Measurements from ENCODE around the gene PDSS2. TPM values are rescaled to one million over a fixed set of nuclear protein-coding genes. Genes with fewer than 3 reads are reported as not detected.

The PDSS2 gene
- total RNA-seq, 1 donor = 12.3 TPM

DNA sequence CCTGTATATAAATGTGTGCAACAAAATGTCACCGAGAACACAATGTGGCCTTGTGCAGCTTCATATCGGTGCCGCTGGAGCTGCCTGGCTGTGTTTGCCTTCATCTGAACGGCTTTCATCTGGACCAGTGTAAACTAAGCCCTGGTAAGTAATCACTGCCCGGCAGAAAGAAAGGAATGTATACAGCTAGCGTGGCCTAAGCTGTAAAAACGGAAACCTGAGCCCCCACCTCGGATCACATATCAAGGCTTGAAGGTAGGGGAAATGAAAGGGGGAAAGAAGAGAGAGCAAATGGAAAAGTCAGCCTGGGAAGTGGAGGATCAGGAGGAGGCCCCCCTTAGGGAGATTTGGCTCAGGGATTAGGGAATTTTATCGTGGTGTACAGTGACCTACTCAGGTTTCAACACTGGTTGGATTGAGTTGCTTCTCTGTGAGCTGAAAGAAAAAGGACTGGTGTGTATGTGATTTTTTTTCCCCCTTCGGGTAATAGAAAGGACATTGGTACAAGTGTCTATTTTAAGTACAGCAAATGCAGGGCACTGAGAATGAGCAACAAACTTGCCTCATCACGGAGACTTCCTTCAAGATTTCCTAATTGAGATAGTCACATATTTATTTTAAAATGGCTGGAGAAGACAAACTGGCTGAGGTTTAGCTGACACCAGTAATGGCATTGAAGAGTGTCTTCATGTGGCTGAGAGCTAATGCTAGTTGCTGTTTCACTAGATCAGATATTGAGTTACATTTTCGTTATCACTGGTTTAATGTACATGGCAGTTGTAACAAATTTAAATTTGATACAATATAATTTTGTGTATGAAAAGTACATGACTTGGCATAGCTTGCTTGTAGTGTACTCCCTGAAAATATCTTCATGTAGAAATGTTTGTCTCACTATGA, 34.0 kb upstream of the PDSS2 start:
- Histone ChIP-seq H3K4me2 (ENCODE audit: insufficient read depth, low read length) (peak overlapping the region; percentile 80), H3K79me2 (ENCODE audit: insufficient read depth, low read length) (no peaks in the 10 kb centered on the region), H3K27ac (ENCODE audit: low read depth, low read length) (no peak overlapping the region), H3K9me3 (ENCODE audit: low read depth, low read length) (no peaks in the 10 kb centered on the region), H2AFZ (ENCODE audit: low read length) (peak overlapping the region; percentile 33), H4K20me1 (ENCODE audit: insufficient read depth, low read length) (peaks cover 7% of the 10 kb centered on the region), H3K36me3 (ENCODE audit: insufficient read depth, low read length) (no peaks in the 10 kb centered on the region), H3K4me1 (ENCODE audit: insufficient read depth, low read length) (peaks cover 42% of the 10 kb centered on the region), H3K27me3 (ENCODE audit: insufficient read depth, low read length) (peaks cover 38% of the 10 kb centered on the region), H3K4me3 (ENCODE audit: insufficient read depth, low read length) (peak overlapping the region; percentile 8)
- no peak for DNase-seq (ENCODE audit: insufficient read length, low spot score, missing footprints)
- TF ChIP-seq, protein P1, sequence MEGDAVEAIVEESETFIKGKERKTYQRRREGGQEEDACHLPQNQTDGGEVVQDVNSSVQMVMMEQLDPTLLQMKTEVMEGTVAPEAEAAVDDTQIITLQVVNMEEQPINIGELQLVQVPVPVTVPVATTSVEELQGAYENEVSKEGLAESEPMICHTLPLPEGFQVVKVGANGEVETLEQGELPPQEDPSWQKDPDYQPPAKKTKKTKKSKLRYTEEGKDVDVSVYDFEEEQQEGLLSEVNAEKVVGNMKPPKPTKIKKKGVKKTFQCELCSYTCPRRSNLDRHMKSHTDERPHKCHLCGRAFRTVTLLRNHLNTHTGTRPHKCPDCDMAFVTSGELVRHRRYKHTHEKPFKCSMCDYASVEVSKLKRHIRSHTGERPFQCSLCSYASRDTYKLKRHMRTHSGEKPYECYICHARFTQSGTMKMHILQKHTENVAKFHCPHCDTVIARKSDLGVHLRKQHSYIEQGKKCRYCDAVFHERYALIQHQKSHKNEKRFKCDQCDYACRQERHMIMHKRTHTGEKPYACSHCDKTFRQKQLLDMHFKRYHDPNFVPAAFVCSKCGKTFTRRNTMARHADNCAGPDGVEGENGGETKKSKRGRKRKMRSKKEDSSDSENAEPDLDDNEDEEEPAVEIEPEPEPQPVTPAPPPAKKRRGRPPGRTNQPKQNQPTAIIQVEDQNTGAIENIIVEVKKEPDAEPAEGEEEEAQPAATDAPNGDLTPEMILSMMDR (IDR thresholded peaks at IDR 0.05; ENCODE audit: extremely low read depth, low read depth, low read length) = no peak

DNA sequence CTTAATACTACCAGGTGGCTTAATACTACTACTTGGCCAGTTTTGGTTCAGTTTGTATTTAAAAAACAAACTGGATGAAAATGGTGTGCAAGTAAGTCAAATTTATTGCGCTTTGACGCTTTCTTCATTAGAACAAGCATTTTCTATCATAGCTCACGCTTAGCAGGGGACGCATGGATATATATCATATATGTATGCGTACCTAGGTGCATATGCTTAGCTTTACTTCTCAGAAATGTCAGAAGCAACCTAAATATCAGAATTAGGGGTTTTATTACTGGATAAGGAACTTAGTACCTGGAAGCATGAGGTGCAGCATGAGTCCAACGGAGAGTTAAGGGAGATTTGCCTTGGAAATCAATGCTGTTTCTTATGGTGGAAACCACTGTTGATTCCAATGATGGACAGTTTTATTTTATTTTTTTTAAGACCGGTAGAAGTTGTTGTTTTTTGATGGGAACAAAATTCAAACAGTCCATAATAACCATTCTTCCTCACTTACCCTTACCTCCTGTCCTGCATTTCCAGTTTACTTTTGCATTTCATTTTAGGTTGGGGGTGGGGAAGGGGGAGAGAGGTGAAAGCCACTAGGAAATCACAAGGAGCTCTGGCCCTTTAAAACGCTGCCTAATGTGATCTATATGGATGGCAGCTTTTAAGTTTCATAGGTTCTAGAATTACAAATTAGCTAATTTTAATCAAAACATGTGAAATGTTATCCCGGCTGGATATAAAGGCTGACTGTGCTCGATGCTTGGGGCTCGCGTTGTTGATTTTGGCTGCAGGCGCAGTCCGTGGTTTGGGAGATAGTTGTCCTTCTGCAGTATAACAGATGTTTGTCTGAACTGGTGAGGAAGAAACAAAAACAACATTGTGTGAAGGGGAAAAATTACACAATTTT, 32.6 kb upstream of the PDSS2 start:
- Histone ChIP-seq H2AFZ (ENCODE audit: low read length) (no peak overlapping the region), H3K9me3 (ENCODE audit: low read depth, low read length) (no peaks in the 10 kb centered on the region), H3K4me3 (ENCODE audit: insufficient read depth, low read length) (peak overlapping the region; percentile 73), H3K4me2 (ENCODE audit: insufficient read depth, low read length) (peak overlapping the region; percentile 80), H3K4me1 (ENCODE audit: insufficient read depth, low read length) (peaks cover 42% of the 10 kb centered on the region), H3K27ac (ENCODE audit: low read depth, low read length) (no peak overlapping the region), H4K20me1 (ENCODE audit: insufficient read depth, low read length) (peaks cover 7% of the 10 kb centered on the region), H3K36me3 (ENCODE audit: insufficient read depth, low read length) (no peaks in the 10 kb centered on the region), H3K27me3 (ENCODE audit: insufficient read depth, low read length) (peaks cover 52% of the 10 kb centered on the region), H3K79me2 (ENCODE audit: insufficient read depth, low read length) (no peaks in the 10 kb centered on the region)
- DNase-seq (ENCODE audit: insufficient read length, low spot score, missing footprints) = peak; percentile 93
- TF ChIP-seq, protein P1 (IDR thresholded peaks at IDR 0.05; ENCODE audit: extremely low read depth, low read depth, low read length) = no peak

DNA sequence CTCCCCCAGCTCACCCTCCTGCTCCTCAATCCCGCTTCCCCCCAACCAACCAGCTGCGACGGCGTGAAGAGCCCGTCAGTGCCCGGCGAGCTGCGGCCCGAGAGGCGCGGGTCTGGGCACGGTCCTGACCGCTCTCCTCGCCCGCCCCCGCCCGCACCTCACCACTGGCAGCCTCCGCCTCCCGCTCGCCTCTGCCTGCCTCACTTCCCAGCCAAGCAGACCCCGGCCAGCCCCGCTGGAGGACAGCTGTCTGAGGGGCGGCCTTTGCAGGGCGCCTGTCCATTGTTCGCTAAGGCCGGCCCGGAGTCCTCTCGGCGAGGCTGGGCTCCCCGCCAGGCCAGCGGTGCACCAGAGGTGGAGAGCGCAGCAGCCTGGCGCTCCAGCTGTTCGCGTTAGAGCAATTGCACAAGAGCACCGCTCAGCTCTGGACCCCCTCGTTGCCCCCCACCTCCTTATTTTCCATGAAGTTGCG, 31.8 kb upstream of the PDSS2 start:
- Histone ChIP-seq H3K79me2 (ENCODE audit: insufficient read depth, low read length) (no peaks in the 10 kb centered on the region), H3K36me3 (ENCODE audit: insufficient read depth, low read length) (no peaks in the 10 kb centered on the region), H3K9me3 (ENCODE audit: low read depth, low read length) (no peaks in the 10 kb centered on the region), H2AFZ (ENCODE audit: low read length) (peak overlapping the region; percentile 78), H3K27me3 (ENCODE audit: insufficient read depth, low read length) (peaks cover 56% of the 10 kb centered on the region), H4K20me1 (ENCODE audit: insufficient read depth, low read length) (peaks cover 7% of the 10 kb centered on the region), H3K27ac (ENCODE audit: low read depth, low read length) (no peak overlapping the region), H3K4me3 (ENCODE audit: insufficient read depth, low read length) (peak overlapping the region; percentile 73), H3K4me2 (ENCODE audit: insufficient read depth, low read length) (peak overlapping the region; percentile 80), H3K4me1 (ENCODE audit: insufficient read depth, low read length) (peaks cover 42% of the 10 kb centered on the region)
- TF ChIP-seq, protein P1 (IDR thresholded peaks at IDR 0.05; ENCODE audit: extremely low read depth, low read depth, low read length) = no peak
- DNase-seq (ENCODE audit: insufficient read length, low spot score, missing footprints) = peak; percentile 90
